ENCODE data around the gene ARHGAP10. TPM values are rescaled to one million over a fixed set of nuclear protein-coding genes. Genes with fewer than 3 reads are reported as not detected.

The ARHGAP10 gene
- total and polyA plus RNA-seq, 2 donors from 2014 or later = 13.4 to 20.3 TPM

GRCh38 chr4:147725673-147726072, 6.2 kb upstream of the ARHGAP10 start:
- no peak for TF ChIP-seq CTCF (IDR thresholded peaks at IDR 0.05; ENCODE audit: borderline replicate concordance, extremely low read depth, insufficient read depth)
- H3K9ac ChIP-seq (ENCODE audit: low read length in 3 of 3) = no peak overlapping the region
- H3K9me3 ChIP-seq (ENCODE audit: control insufficient read depth in 2 of 3, insufficient read depth in 1 of 3, low read length in 3 of 3) = no peaks in the 10 kb centered on the region
- no peaks in the 10 kb centered on the region for H3K36me3 ChIP-seq (ENCODE audit: control insufficient read depth in 2 of 3, insufficient read depth in 3 of 3, low read length in 3 of 3)
- H3K27me3 ChIP-seq (ENCODE audit: control insufficient read depth, insufficient read depth, low read length) = no peaks in the 10 kb centered on the region
- FAIRE-seq = no peak
- DNase-seq = no peak
- intact Hi-C loops (cut with DNase I) = no loop called here
- H3K27ac ChIP-seq (ENCODE audit: low read depth in 2 of 2, low read length in 2 of 2) = no peak overlapping the region
- peaks cover 0 to 4% (median 0%) of the 10 kb centered on the region in 3 donors for H3K4me1 ChIP-seq (ENCODE audit: control insufficient read depth in 2 of 3, insufficient read depth in 2 of 3, low read depth in 1 of 3, low read length in 3 of 3)
- no peak overlapping the region for H3K4me3 ChIP-seq (ENCODE audit: low read length in 3 of 3)

- no peak for FAIRE-seq
- H3K9me3 ChIP-seq (ENCODE audit: control insufficient read depth in 2 of 3, insufficient read depth in 1 of 3, low read length in 3 of 3) = no peaks in the 10 kb centered on the region
- intact Hi-C loops (cut with DNase I) = no loop called here
- no peak overlapping the region for H3K27ac ChIP-seq (ENCODE audit: low read depth in 2 of 2, low read length in 2 of 2)
- no peak for DNase-seq
- H3K4me3 ChIP-seq (ENCODE audit: low read length in 3 of 3) = no peak overlapping the region
- no peaks in the 10 kb centered on the region for H3K36me3 ChIP-seq (ENCODE audit: control insufficient read depth in 2 of 3, insufficient read depth in 3 of 3, low read length in 3 of 3)
- TF ChIP-seq CTCF (IDR thresholded peaks at IDR 0.05; ENCODE audit: borderline replicate concordance, extremely low read depth, insufficient read depth) = no peak
- no peak overlapping the region for H3K9ac ChIP-seq (ENCODE audit: low read length in 3 of 3)
- H3K27me3 ChIP-seq (ENCODE audit: control insufficient read depth, insufficient read depth, low read length) = no peaks in the 10 kb centered on the region
- H3K4me1 ChIP-seq (ENCODE audit: control insufficient read depth in 2 of 3, insufficient read depth in 2 of 3, low read depth in 1 of 3, low read length in 3 of 3) = peaks cover 0 to 7% (median 0%) of the 10 kb centered on the region in 3 donors
These were observed 4.3 kb upstream of the ARHGAP10 start for GRCh38 chr4:147727476-147728028.

- H3K36me3 ChIP-seq (ENCODE audit: control insufficient read depth in 2 of 3, insufficient read depth in 3 of 3, low read length in 3 of 3) = no peaks in the 10 kb centered on the region
- peaks cover 1 to 6% (median 3%) of the 10 kb centered on the region in 3 donors for H3K4me1 ChIP-seq (ENCODE audit: control insufficient read depth in 2 of 3, insufficient read depth in 2 of 3, low read depth in 1 of 3, low read length in 3 of 3)
- no peak for TF ChIP-seq CTCF (IDR thresholded peaks at IDR 0.05; ENCODE audit: borderline replicate concordance, extremely low read depth, insufficient read depth)
- no peaks in the 10 kb centered on the region for H3K9me3 ChIP-seq (ENCODE audit: control insufficient read depth in 2 of 3, insufficient read depth in 1 of 3, low read length in 3 of 3)
- peak in 1 of 5 donors; percentile 32 for DNase-seq
- no peak overlapping the region for H3K9ac ChIP-seq (ENCODE audit: low read length in 3 of 3)
- no peak overlapping the region for H3K4me3 ChIP-seq (ENCODE audit: low read length in 3 of 3)
- no peak for FAIRE-seq
- intact Hi-C loops (cut with DNase I) = no loop called here
- H3K27ac ChIP-seq (ENCODE audit: low read depth in 2 of 2, low read length in 2 of 2) = no peak overlapping the region
- no peaks in the 10 kb centered on the region for H3K27me3 ChIP-seq (ENCODE audit: control insufficient read depth, insufficient read depth, low read length)
These were observed 1.6 kb upstream of the ARHGAP10 start for GRCh38 chr4:147730333-147730732.

Data from kidney (tissue), 14 donors.